Measurements from ENCODE around the gene ZCRB1. TPM values are rescaled to one million over a fixed set of nuclear protein-coding genes. Genes with fewer than 3 reads are reported as not detected.

Gene ZCRB1
- total RNA-seq, 1 donor: 40.2 TPM

DNA sequence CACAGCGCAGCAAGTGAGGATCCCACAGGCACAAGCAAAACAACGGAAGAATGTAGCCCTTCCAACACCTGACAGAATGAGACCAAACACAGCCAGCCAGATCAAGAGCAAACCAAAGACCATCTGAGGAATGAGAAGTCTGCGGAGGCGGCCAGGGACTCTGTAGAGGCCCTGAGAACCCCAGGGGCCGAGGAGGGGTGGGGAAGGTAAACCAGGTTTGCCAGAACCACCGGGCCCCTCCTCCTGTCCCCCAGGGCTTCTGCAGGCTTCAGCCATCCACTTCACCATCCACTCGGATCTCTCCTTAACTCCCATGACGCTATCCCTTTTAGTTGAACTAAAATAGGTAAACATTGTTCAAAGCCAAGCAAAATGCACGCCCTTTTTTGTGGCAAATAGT is 37.4 kb downstream of the ZCRB1 start:
- no peak overlapping the region for H3K4me3 ChIP-seq (ENCODE audit: low read depth, low read length)
- no peak for DNase-seq (ENCODE audit: low read depth)
- no peak for TF ChIP-seq CTCF (IDR thresholded peaks at IDR 0.05; ENCODE audit: insufficient read depth, low read depth, low read length)

- no peak overlapping the region for H3K4me3 ChIP-seq (ENCODE audit: low read depth, low read length)
- DNase-seq (ENCODE audit: low read depth): no peak
- no peak for TF ChIP-seq CTCF (IDR thresholded peaks at IDR 0.05; ENCODE audit: insufficient read depth, low read depth, low read length)
These were observed 39.2 kb downstream of the ZCRB1 start for GRCh38 chr12:42286741-42287140.

- no peak overlapping the region for H3K4me3 ChIP-seq (ENCODE audit: low read depth, low read length)
- no peak for DNase-seq (ENCODE audit: low read depth)
- TF ChIP-seq CTCF (IDR thresholded peaks at IDR 0.05; ENCODE audit: insufficient read depth, low read depth, low read length): no peak
These were observed 40.5 kb downstream of the ZCRB1 start for GRCh38 chr12:42285431-42285830.

DNA sequence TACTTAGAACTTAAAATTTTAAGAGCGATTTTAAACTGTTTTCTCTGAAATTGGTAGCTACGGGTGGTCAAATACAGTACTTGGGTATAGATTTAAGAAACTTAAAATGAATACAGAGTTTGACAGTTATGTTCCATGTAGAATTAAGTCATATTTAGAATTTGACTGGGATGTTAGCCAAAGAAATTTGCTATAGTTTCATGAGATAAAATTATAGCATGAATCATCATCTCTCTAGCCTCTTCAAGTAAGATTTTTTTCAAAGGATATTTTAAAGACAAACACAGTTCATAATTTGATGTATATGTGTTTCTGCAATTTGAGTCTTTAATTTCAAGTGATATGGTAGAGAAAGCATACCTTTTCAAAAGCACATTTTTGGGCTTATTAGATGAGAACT is 41.0 kb downstream of the ZCRB1 start:
- DNase-seq (ENCODE audit: low read depth): no peak
- no peak overlapping the region for H3K4me3 ChIP-seq (ENCODE audit: low read depth, low read length)
- no peak for TF ChIP-seq CTCF (IDR thresholded peaks at IDR 0.05; ENCODE audit: insufficient read depth, low read depth, low read length)

GRCh38 chr12:42284157-42284556 is 41.7 kb downstream of the ZCRB1 start:
- TF ChIP-seq CTCF (IDR thresholded peaks at IDR 0.05; ENCODE audit: insufficient read depth, low read depth, low read length): no peak

GRCh38 chr12:42283739-42284138 is 42.2 kb downstream of the ZCRB1 start:
- no peak overlapping the region for H3K4me3 ChIP-seq (ENCODE audit: low read depth, low read length)
- no peak for TF ChIP-seq CTCF (IDR thresholded peaks at IDR 0.05; ENCODE audit: insufficient read depth, low read depth, low read length)
- DNase-seq (ENCODE audit: low read depth): no peak

More at GRCh38 chr12:42284157-42284556, 41.7 kb downstream of the ZCRB1 start:
- no peak overlapping the region for H3K4me3 ChIP-seq (ENCODE audit: low read depth, low read length)
- DNase-seq (ENCODE audit: low read depth): no peak

- no peak overlapping the region for H3K4me3 ChIP-seq (ENCODE audit: low read depth, low read length)
- no peak for DNase-seq (ENCODE audit: low read depth)
- TF ChIP-seq CTCF (IDR thresholded peaks at IDR 0.05; ENCODE audit: insufficient read depth, low read depth, low read length): no peak
These were observed 43.6 kb downstream of the ZCRB1 start for GRCh38 chr12:42282294-42282693.

All from fibroblast of villous mesenchyme (primary cell).